ENCODE measurements around the gene HTT-AS. TPM values are rescaled to one million over a fixed set of nuclear protein-coding genes. Genes with fewer than 3 reads are reported as not detected.
"Not testable (repeated sequence)": the region's sequence is repeated elsewhere in the genome, so short reads cannot be mapped to it uniquely, and the experiment has no call there.

Gene HTT-AS
- total RNA-seq, 2 experiments from 2014 or later, result not detected

DNA sequence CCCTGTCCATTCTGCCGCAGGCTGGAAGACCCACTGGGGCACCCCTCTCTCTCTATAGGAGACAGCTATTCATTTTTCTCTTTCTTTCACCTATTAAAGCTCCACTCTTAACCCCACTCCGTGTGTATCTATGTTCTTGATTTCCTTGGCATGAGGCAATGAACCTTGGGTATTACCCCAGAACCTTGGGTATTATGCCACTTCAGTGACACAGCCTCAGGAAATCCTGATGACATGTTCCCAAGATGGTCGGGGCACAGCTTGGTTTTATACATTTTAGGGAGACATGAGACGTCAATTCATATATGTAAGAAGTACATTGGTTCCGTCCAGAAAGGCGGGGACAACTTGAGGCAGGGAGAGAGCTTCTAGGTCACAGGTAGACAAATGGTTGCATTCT lies 13.4 kb downstream of the HTT-AS start:
- no peak for ATAC-seq
- intact Hi-C loops (cut with micrococcal nuclease), result no loop called here
- CTCF ChIA-PET, result no interaction called here
- H3K9me3 Mint-ChIP-seq, result peaks cover 1% of the 10 kb centered on the region
- H3K36me3 Mint-ChIP-seq (ENCODE audit: low read depth), result no peaks in the 10 kb centered on the region
- H3K4me1 Mint-ChIP-seq (ENCODE audit: low read depth), result no peaks in the 10 kb centered on the region
- no peak for DNase-seq
- H3K27ac Mint-ChIP-seq, result no peak overlapping the region
- POLR2A ChIA-PET, result no interaction called here
- no peak overlapping the region for H3K4me3 Mint-ChIP-seq
- H3K27me3 Mint-ChIP-seq, result peaks cover 3% of the 10 kb centered on the region
- no peak for TF ChIP-seq CTCF (IDR thresholded peaks at IDR 0.05)

GRCh38 chr4:3059943-3060342 lies 14.4 kb downstream of the HTT-AS start:
- H3K9me3 Mint-ChIP-seq, result peaks cover 6% of the 10 kb centered on the region
- ChIA-PET CTCF (interaction anchor here (1.2 kb wide), 1 partner anchor 69 kb away, joined by 3 read pairs; no protein-coding TSS in a partner anchor), POLR2A (no interaction called here)
- no peaks in the 10 kb centered on the region for H3K4me1 Mint-ChIP-seq (ENCODE audit: low read depth)
- H3K36me3 Mint-ChIP-seq (ENCODE audit: low read depth), result no peaks in the 10 kb centered on the region
- no peak for TF ChIP-seq CTCF (IDR thresholded peaks at IDR 0.05)
- no peak overlapping the region for H3K4me3 Mint-ChIP-seq
- ATAC-seq, result no peak
- intact Hi-C loops (cut with micrococcal nuclease), result no loop called here
- no peak for DNase-seq
- no peak overlapping the region for H3K27ac Mint-ChIP-seq
- peaks cover 3% of the 10 kb centered on the region for H3K27me3 Mint-ChIP-seq

DNA sequence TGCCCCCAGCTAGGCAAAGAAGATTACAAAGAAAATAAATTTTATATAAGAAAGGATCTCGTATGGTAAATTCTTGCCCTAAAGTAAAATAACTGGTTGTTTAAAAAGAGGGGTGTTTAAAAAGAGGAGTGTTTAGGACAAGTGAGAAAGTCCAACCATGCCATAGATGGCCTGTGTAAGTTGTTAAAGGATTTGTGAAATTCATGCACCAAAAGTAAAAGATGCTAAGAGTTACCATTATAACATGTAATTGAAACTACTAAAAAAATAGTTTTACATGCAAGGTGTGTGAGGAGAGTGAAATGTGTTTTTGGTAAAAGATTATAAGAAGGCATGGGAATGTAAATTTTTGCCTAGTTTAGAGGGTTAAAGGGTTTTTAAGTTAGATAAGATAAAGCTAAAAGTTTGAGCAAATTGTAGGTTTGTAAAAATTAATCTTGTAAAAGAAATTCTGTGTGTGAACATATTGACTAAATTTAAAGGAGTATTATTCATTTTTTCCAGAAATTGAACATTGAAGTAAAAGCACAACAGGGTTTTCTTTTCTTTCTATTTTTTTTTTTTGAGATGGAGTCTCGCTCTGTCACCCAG lies 20.1 kb downstream of the HTT-AS start:
- H3K4me1 Mint-ChIP-seq (ENCODE audit: low read depth), result no peaks in the 10 kb centered on the region
- TF ChIP-seq CTCF (IDR thresholded peaks at IDR 0.05), result no peak
- peaks cover 2% of the 10 kb centered on the region for H3K27me3 Mint-ChIP-seq
- H3K36me3 Mint-ChIP-seq (ENCODE audit: low read depth), result peaks cover 3% of the 10 kb centered on the region
- ATAC-seq, result no peak
- no peak for DNase-seq
- POLR2A ChIA-PET, result no interaction called here
- CTCF ChIA-PET, result no interaction called here
- H3K9me3 Mint-ChIP-seq, result peaks cover 9% of the 10 kb centered on the region
- H3K27ac Mint-ChIP-seq, result no peak overlapping the region
- intact Hi-C loops (cut with micrococcal nuclease), result no loop called here
- H3K4me3 Mint-ChIP-seq, result no peak overlapping the region

GRCh38 chr4:3051141-3051897 lies 23.0 kb downstream of the HTT-AS start:
- POLR2A ChIA-PET; DNase-seq; H3K4me3 Mint-ChIP-seq; H3K27me3 Mint-ChIP-seq; ATAC-seq; H3K9me3 Mint-ChIP-seq; intact Hi-C loops (cut with micrococcal nuclease); H3K27ac Mint-ChIP-seq; CTCF ChIA-PET; H3K36me3 Mint-ChIP-seq (ENCODE audit: low read depth): not testable (repeated sequence)
- peaks cover 14% of the 10 kb centered on the region for H3K4me1 Mint-ChIP-seq (ENCODE audit: low read depth)

DNA sequence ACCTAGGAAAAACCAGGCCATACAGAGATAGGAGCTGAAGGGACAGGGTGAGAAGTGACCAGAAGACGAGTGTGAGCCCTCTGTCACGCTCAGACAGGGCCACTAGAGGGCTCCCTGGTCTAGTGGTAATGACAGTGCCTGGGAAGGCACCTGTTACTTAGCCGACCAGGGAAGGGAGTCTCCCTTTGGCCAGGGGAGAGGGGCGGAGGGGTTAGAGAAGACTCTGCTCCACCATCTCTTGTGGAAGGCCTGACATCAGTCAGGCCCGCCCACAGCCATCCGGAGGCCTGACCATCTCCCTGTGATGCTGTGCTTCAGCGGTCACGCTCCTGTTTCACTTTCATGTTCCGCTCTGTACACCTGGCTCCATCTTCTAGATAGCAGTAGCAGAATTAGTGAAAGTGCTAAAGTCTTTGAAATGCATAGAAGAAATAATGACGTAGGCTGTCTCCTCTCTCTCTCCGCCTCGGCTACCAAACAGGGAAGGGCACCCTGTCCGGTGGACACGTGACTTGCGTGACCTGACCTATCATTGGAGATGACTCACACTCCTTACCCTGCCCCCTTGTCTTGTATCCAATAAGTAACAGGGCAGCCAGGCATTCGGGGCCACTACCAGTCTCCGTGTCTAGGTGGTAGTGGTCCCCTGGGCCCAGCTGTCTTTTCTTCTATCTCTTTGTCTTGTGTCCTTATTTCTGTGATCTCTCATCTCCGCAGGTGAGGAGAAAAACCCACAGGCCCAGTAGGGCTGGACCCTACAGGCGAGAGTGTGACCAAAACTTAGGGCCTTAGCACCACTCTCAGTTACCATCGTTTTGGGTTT lies 26.7 kb downstream of the HTT-AS start:
- DNase-seq, result peak; percentile 94
- intact Hi-C loops (cut with micrococcal nuclease), result no loop called here
- Mint-ChIP-seq H3K4me3 (peak overlapping the region; percentile 28), H3K27ac (peak overlapping the region; percentile 78), H3K36me3 (ENCODE audit: low read depth) (peaks cover 5% of the 10 kb centered on the region), H3K9me3 (peaks cover 7% of the 10 kb centered on the region), H3K27me3 (peaks cover 1% of the 10 kb centered on the region), H3K4me1 (ENCODE audit: low read depth) (peaks cover 33% of the 10 kb centered on the region)
- CTCF ChIA-PET, result interaction anchor here (0.7 to 1.5 kb wide), 6 partner anchors 9 to 94 kb away, joined by 3 to 5 read pairs (median 4); no protein-coding TSS in a partner anchor
- peak; percentile 98 for ATAC-seq
- TF ChIP-seq CTCF (IDR thresholded peaks at IDR 0.05), result peak; percentile 72
- POLR2A ChIA-PET, result interaction anchor here (0.8 kb wide), 1 partner anchor 27 kb away, joined by 4 read pairs; the partner anchor contains the start of gene HTT
